HG03354 (cell line): ENCODE results near the gene THAP7.
"Not testable (repeated sequence)": the region's sequence is repeated elsewhere in the genome, so short reads cannot be mapped to it uniquely, and the experiment has no call there.

ENCODE experiments used
- ATAC-seq: cut with Tn5 transposase; IDR thresholded peaks from one replicate; pipeline ENCODE4 v1.9.1; 2021; ENCODE audit warnings: mild to moderate bottlenecking; ENCODE audit not compliant: unreplicated experiment, poor library complexity, severe bottlenecking

Gene THAP7

GRCh38 chr22:21014726-21015465, 13.0 kb upstream of the THAP7 start, which contains the start of gene P2RX6:
TSS of gene P2RX6 (plus strand) at chr22:21015165. CDS start at chr22:21015175, 10 bp downstream.
- ATAC-seq: no peak

- ATAC-seq: peak; percentile 88
Measured at GRCh38 chr22:21014202-21014725, 12.3 kb upstream of the THAP7 start.

- ATAC-seq: no peak
Measured at GRCh38 chr22:21013657-21014201, 11.8 kb upstream of the THAP7 start.

GRCh38 chr22:21012446-21013407, 10.8 kb upstream of the THAP7 start:
- no peak for ATAC-seq

GRCh38 chr22:21010426-21011113, 8.7 kb upstream of the THAP7 start:
- no peak for ATAC-seq

GRCh38 chr22:21009638-21010425, 7.9 kb upstream of the THAP7 start:
- no peak for ATAC-seq

GRCh38 chr22:21009208-21009607, 7.3 kb upstream of the THAP7 start:
- ATAC-seq: not testable (repeated sequence)

- no peak for ATAC-seq
Measured at GRCh38 chr22:21003782-21004181, 1.9 kb upstream of the THAP7 start.

- no peak for ATAC-seq
Measured at GRCh38 chr22:21000987-21001600, 824 bp downstream of the THAP7 start.

GRCh38 chr22:21000207-21000986, 1.5 kb downstream of the THAP7 start:
- ATAC-seq: no peak

- ATAC-seq: no peak
Measured at GRCh38 chr22:20999350-21000206, 2.3 kb downstream of the THAP7 start.

- no peak for ATAC-seq
Measured at GRCh38 chr22:20998411-20999336, 3.2 kb downstream of the THAP7 start.

- ATAC-seq: no peak
Measured at GRCh38 chr22:20997536-20998257, 4.2 kb downstream of the THAP7 start.

- no peak for ATAC-seq
Measured at GRCh38 chr22:20996598-20997535, 5.1 kb downstream of the THAP7 start.
